DMS53 treated with DMSO at 0.1 percent for 48 hours (cell line): ENCODE measurements around the gene OSTC.
"Not testable (repeated sequence)": the region's sequence is repeated elsewhere in the genome, so short reads cannot be mapped to it uniquely, and the experiment has no call there.

Experiments
- DNase-seq: peaks from one replicate; lab custom pipeline; 2025; ENCODE audit not compliant: unreplicated experiment; lab: John Stamatoyannopoulos, UW

Gene OSTC

DNA sequence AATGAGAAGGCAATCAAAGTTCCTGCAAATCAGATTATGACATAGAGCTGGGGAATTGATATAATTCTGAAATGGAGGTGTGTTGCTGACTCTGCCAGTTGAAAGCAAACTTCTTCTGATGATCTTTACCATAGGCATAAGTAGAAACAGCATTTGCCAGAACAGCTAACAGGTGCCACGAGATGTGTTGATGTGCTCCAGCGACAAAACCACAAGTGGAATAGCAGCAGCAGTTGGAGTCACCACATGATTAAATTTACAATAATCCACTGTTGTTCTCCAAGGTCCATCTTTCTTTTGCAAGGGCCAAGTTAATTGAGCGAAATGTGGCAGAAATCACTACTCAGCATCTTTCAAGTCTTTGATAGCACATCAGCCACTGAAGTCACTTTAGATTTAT, 3.7 kb upstream of the OSTC start:
- DNase-seq, result no peak

- DNase-seq, result peak; percentile 44
Measured at GRCh38 chr4:108649863-108650211, 562 bp upstream of the OSTC start.

DNA sequence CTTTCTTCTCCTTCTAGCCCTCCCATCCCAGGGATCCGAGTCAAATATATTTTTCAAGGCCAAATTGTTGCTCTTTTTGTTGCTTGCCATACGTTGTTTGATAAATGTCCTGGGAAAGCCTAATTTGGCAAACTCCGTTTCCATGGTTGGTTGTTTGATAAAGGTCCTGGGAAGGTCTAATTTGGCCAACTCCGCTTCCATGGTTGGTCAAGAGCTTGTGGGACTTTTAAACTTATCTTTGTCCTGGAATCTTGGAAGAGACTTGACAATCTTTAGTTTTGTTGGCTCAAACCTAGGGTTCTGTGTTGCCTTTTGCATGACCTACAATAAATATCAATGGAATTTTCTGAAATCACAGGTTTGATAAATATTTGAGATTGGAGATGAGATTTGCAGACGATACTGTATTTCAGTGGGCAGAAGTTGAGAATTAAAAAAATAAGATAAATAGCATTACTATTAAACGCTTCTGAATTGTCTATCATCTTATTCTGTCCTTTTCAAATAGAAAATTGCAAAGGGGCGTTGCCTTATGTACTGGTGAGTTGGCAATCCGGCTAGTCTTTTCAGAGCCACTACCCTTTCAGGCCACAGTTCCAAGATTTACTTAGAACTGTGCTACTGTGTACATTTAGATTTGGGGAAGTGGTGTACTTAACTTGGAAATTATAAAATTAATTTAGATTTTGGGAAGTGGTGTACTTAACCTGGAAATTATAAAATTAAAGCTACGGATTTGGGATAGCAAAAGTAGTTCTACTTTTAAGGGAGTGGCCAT, 804 bp downstream of the OSTC start:
- no peak for DNase-seq

GRCh38 chr4:108662629-108663028, 12.2 kb downstream of the OSTC start:
- DNase-seq, result no peak

DNA sequence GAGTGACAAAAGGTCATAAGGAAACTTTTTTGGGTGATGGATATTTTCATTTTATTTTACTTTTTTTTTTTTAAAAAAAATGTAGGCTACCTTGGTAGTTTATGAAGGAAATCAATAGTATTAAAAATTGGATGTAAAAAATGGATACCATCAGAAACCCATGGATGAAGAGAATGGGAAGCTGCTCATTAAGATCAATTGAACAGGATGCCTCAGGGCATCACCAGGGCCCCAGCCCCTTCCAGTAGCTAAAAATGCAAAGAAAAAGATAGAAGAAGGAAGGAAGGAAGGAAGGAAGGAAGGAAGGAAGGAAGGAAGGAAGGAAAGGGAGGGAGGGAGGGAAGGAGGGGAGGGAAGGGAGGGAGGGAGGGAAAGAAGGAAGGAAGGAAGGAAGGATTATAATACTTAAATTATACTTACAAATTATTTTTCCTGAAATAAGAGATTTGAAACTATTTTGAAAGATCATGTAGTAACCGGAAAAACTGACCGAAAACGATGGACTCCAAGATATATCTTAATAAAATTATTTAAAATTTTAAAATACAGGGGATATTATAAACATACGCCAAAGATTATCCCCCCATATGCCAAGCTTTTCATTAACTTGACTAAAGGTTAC, 24.1 kb downstream of the OSTC start:
- DNase-seq, result no peak

DNA sequence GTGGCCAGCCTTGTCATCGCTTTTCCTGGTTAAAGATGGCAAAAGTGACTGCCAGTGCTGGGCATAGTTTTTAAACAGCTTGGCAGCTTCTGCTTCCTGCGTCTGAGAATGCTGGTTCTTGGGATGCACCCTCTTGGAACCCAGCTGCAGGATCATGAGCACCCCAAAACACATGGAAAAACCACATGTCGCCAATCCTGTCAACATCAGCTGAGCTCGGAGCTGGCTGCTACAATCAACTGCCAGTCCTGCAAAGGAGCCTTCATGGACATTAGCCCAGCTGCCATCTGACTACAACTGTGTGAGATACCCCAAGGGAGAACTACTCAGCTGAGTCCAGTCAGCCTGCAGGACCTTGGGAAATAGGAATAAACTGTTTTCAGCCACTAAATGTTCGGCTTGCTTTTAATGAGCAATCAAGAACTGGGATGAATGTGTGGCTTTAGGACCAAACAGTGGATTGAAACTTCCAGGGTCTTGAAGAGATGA, 31.0 kb downstream of the OSTC start:
- DNase-seq, result no peak

DNA sequence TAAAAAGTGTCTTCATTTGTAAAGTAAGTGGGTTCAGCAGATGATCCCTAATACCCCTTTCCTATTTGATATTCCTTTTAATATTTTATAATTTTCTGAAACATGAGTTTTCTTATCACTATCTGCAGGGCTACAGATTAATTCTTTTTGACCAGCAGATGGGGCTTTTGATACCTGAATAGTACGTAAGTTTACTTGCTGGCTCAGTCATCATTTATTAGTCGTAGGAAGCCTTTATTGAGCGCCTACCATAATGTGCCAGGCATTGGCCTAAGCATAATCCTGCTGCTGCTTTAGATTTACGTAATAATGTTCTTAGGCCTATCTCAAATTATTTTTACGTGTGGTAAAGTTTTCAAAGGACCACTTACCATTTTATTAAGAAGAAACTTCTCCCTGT, 33.1 kb downstream of the OSTC start:
- peak; percentile 25 for DNase-seq

- DNase-seq, result no peak
Measured at GRCh38 chr4:108685036-108685686, 34.8 kb downstream of the OSTC start.

DNA sequence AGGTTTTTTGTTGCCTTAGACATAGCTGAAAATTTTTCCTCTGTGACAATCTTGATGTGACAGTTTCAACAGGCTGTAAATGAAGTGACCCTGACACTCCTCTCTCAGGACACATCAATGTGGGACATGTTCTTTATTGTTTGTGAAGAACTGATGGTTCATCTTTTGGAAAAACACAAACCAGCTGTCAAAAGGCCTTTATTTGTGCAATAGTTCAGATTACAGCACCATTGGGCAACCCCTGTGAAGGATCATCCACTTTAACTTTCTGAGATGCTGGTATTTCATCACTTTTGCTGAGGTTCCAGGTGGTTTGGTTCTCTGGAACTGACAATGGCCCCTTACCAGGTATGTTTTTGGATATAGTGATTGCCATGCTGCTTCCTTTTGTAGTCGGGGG, 40.3 kb downstream of the OSTC start:
- no peak for DNase-seq

- DNase-seq, result no peak
Measured at GRCh38 chr4:108693211-108693610, 42.8 kb downstream of the OSTC start.

- DNase-seq, result peak; percentile 21
Measured at GRCh38 chr4:108693819-108694218, 43.4 kb downstream of the OSTC start.

- no peak for DNase-seq
Measured at GRCh38 chr4:108694423-108694822, 44.0 kb downstream of the OSTC start.

DNA sequence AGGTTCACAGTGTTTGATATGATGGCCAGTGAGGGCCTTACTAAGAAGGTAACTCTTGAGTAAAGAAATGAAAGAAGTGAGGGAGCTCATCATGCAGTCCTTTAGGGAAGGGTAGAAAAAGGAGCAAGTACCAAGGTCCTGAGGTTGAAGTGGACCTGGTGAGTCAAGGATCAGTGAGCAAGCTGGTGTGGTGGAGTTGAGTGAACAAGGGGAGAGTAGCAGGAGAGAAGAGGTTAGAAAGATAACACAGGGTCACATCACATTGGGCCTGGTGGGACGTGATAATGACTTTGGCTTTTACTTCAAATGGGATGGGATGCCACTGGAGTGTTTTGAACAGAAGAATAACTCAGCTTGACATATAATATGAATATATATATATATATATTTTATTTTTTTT, 44.7 kb downstream of the OSTC start:
- DNase-seq, result no peak

DNA sequence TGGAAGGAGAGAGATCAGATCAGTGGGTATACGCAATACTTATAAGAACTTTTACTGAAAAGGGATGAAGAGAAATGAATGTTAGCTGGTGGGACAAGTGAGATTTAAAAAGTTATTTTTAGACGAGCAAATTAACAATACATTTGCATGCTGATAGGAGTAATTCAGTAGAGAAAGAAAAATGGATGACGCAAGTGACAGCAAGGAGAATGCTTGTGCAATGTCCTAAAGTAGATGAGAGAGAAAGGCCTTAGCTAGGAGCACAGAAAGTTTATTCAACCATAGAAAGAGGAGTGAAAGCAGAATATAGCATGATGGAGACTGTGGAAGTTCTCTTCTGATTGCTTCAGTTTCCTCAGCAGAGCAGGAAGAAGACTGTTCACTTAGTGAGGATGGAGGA, 45.8 kb downstream of the OSTC start:
- no peak for DNase-seq

GRCh38 chr4:108700081-108700757, 49.8 kb downstream of the OSTC start:
- DNase-seq, result no peak

DNA sequence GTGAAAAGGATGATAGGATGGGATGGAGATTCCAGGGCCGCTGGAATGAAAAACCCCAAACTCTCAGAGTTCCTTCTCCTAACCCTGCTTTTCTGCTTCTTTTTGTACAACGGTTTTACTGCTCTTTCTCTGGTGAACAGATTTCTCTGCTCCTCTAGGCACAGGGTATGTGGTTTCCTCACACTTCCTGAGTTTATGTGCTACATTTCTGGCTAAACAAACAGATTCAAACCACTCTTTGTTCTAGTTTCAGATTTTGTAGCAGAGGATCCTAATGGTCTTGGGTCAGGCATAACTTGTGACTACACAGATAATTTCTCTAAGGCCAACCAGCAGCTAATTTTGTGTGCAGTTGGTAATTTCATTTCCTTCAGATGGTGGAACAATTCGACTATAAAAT, 52.6 kb downstream of the OSTC start:
- no peak for DNase-seq

GRCh38 chr4:108703370-108703769, 53.0 kb downstream of the OSTC start:
- DNase-seq, result no peak

DNA sequence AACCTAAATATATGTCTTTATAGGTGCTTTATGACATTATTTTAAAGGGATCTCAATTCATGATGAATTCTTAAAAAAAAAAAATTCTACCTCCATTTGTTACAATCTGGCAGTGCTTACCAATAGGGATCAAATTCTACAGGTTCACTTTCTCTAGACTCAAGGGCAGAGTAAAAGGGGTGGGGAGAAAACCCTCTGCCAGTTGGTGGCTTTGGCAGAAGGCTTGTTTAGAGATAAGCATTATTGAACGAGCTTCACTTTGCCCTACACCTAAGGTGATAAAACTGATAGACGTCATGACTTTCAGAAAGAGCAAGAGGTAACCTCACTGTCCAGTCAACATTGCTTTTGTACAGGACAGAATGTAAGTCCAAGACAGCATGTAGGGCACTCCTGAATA, 53.6 kb downstream of the OSTC start:
- no peak for DNase-seq

- no peak for DNase-seq
Measured at GRCh38 chr4:108706289-108706688, 55.9 kb downstream of the OSTC start.

DNA sequence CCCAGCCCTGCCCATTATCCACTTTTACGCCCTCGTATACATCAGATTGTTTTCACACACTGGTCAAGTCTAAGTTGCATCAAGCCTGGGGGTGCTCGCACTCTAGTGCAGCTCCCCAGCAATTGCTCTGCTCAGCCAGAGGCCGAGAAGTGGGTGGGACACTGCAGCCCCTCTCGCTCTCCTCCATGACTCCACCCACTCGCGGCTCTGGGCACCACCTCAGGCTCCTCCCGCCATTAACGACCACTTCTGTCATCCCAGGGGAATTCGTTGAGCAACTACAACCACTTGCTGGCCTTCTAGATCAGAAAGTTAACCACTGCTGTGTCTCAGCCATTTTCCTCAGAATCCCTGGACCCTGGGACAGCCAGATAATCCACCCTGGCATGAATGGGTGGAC, 58.8 kb downstream of the OSTC start:
- no peak for DNase-seq

DNA sequence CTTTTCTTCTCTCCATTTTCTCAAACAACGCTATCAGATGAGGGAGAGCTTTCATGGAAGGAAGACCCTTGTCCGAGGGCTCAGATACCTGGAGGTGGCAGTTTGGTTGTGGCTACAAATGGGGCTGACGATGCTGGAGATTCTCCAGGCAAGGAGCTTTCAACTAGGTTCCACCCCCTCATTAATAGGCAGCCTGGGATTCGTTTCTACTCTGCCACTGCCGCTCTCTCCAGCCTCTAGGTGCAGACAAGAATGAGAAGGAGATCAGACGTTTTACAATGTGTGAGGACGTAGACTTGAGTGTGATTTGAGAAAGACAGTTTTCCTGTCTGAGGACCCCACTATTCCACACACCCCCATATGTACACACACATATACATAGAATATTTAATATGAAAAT, 59.3 kb downstream of the OSTC start:
- DNase-seq, result no peak

- not testable (repeated sequence) for DNase-seq
Measured at GRCh38 chr4:108710578-108710977, 60.2 kb downstream of the OSTC start.
